ENCODE measurements around the gene EMILIN2.

The EMILIN2 gene

DNA sequence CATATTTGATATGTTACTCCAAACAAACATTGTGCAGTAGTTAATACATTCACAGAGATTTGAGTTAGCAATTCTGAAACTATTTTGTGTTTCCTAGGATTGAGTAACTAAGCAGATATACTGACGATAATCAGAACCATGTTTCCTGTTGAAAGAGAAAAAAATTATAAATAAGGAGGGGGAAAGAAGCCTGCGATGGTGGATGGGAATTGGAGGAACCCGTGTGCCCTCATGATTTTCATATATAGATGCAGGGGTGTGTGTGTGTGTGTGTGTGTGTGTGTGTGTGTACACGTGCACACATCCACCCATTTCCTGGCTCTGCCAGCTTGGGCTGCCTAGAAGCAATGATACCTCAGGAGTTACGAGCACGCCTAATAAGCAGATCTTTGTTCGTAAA lies 109.2 kb downstream of the EMILIN2 start:
- no peak for DNase-seq (ENCODE audit: low read depth)

GRCh38 chr18:2958819-2959298 lies 112.1 kb downstream of the EMILIN2 start:
- no peak for DNase-seq (ENCODE audit: low read depth)

DNA sequence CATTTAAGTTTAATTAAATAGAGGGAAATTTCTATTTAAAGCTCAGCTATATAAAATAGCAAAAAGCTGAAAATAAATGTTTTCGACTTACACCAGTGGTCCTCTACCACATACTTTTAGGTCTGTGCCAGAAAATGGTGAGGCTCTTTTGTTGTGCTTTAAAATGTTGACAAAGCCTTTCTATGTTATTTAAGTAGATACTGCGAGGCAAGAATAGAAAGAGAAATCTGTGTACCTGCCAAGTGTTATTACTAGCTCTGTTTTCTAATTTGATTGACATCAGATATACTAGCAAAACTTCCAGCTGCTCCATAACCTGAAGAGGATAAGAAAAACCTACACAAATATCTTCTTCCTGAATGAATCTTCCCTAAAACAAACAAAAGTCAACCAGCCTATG lies 112.5 kb downstream of the EMILIN2 start:
- no peak for DNase-seq (ENCODE audit: low read depth)

DNA sequence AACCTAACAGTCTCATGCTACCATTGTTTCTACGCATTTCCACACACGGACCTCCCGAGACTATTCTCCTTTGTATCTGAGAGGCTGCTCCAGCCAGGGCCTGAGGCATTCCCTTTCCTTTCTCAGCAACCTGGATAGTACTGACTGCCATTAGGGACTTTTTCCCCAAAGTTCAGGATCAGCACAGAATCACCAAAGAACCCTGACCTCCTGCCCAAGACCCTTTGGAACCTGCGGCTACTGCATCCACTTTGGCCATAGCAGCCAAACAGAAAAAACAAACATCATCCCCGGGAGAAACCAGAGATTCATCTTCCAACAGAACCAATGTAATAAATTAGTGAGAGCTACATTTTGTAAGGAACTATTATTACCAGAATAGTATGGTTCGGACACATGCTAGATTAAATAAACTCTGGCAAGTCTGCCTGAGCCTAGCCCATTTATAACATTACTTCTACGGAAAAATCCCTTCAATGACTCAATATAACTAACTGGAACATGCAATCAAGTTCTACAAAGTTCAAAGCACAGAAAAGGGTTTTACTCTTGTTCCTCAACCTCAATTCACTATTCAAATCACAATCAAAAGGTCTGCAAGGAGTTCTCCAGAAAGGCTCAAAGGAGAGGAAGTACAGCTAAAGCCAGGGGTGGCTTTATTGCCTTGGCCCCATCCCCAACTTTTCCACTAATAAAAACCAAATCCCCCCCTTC lies 114.3 kb downstream of the EMILIN2 start:
- no peak for DNase-seq (ENCODE audit: low read depth)

DNA sequence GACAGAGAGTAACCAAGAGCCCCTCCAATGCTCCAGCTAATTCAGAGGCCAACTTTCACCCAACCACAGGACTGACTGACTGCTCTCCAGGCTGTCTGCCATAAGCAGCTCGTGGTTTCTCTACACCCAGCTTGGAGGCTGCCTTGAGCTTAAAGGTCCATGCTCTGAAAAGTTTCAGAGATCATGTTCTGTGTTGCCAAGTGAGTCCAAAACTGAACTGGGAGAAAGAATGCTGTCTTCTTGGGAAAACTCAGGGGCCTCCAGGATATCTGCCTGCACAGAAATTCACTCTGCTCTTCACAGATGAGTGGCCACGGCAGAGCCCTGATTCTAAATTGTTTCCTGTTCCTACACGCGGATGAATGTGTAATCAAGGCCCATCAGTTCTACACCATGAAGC lies 115.0 kb downstream of the EMILIN2 start:
- no peak for DNase-seq (ENCODE audit: low read depth)

DNA sequence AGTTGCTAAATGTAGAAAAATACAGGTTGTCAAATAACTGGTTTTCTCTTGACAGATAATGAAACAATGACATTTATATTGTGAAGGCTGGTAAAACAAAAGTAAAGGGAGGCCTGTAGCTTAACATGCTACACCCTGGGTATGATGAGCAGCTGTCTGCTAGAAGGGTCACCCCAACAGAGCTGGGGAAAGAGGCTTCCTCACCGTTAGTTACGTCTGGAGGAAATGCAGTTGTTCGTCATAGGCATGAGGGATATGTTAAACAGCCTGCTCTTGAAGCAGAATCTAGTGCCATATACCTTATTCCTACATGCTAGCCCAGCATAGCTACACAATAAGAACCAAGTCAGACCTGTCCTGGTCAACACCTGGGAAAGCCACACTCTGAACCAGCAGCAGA lies 116.2 kb downstream of the EMILIN2 start:
- no peak for DNase-seq (ENCODE audit: low read depth)

- no peak for DNase-seq (ENCODE audit: low read depth)
Observed at GRCh38 chr18:2964361-2965010, 117.7 kb downstream of the EMILIN2 start.

Measured in stimulated activated CD8-positive, alpha-beta memory T cell treated with anti-CD3 and anti-CD28 coated beads, Interleukin-12 subunit alpha, Interleukin-12 subunit beta, amount 100 ng/mL, for 1 hour (primary cell).